Activated B cell treated with CpG ODN at 0.5 μM for 24 hours (primary cell): Measurements from ENCODE around the gene DNAH11. TPM values are rescaled to one million over a fixed set of nuclear protein-coding genes. Genes with fewer than 3 reads are reported as not detected.

ENCODE experiments used
- ATAC-seq: fragments of 200-7000 bp; cut with Tn5 transposase; one replicate; pipeline ENCODE4 v1.10.0; 2021; ENCODE audit warnings: low read depth, mild to moderate bottlenecking, moderate library complexity
- CTCF ChIA-PET: fragments of 350-600 bp; sonication (Branson Sonifier 250); formaldehyde crosslinking; loops from one replicate; lab custom pipeline; 2021; ENCODE audit warnings: antibody characterized with exemption; lab: Charles Lee
- POLR2A ChIA-PET: fragments of 350-600 bp; sonication (Branson Sonifier 250); formaldehyde crosslinking; loops from one replicate; lab custom pipeline; 2021; ENCODE audit warnings: antibody characterized with exemption; lab: Charles Lee
- DNase-seq: peaks from one replicate; pipeline ENCODE4 v3.0.0; 2022
- H3K27ac Mint-ChIP-seq: one replicate; pipeline ENCODE4 v1.8.0; 2020; ENCODE audit warnings: mixed read lengths
- H3K27me3 Mint-ChIP-seq: one replicate; pipeline ENCODE4 v1.8.0; 2021; ENCODE audit warnings: mixed read lengths
- H3K36me3 Mint-ChIP-seq: one replicate; pipeline ENCODE4 v1.8.0; 2021; ENCODE audit warnings: low read depth, mixed read lengths
- H3K4me1 Mint-ChIP-seq: one replicate; pipeline ENCODE4 v1.8.0; 2021; ENCODE audit warnings: mixed read lengths
- H3K4me3 Mint-ChIP-seq: one replicate; pipeline ENCODE4 v1.8.0; 2020; ENCODE audit warnings: mild to moderate bottlenecking, mixed read lengths
- H3K9me3 Mint-ChIP-seq: one replicate; pipeline ENCODE4 v1.8.0; 2020; ENCODE audit warnings: mixed read lengths
- intact Hi-C: fragments of 100-400 bp; cut with micrococcal nuclease; formaldehyde crosslinking; loops from one replicate; pipeline ENCODE4 v1.15.1; 2024
- total RNA-seq: library from RNA; stranded (reverse); gene quantifications from 2 replicates; pipeline ENCODE4 v1.2.3, GENCODE V29; 2022
- TF ChIP-seq, protein P1 (sequence below): fragments of 200-600 bp; IDR thresholded peaks from one replicate; pipeline ENCODE4 v1.8.0; 2022; ENCODE audit warnings: antibody characterized with exemption, mild to moderate bottlenecking

DNAH11 gene
- total RNA-seq, 1 donor from 2014 or later: not detected

GRCh38 chr7:21572331-21573313 is 29.8 kb downstream of the DNAH11 start:
- POLR2A ChIA-PET: no interaction called here
- CTCF ChIA-PET: interaction anchor here (1.1 kb wide), 1 partner anchor 429 kb away, joined by 4 read pairs; no protein-coding TSS in a partner anchor
- no peak for ATAC-seq
- H3K4me3 Mint-ChIP-seq: no peak overlapping the region
- H3K36me3 Mint-ChIP-seq: no peaks in the 10 kb centered on the region
- no peaks in the 10 kb centered on the region for H3K9me3 Mint-ChIP-seq
- H3K27me3 Mint-ChIP-seq: peaks cover 25% of the 10 kb centered on the region
- DNase-seq: no peak
- intact Hi-C loops: no loop called here
- TF ChIP-seq, protein P1, sequence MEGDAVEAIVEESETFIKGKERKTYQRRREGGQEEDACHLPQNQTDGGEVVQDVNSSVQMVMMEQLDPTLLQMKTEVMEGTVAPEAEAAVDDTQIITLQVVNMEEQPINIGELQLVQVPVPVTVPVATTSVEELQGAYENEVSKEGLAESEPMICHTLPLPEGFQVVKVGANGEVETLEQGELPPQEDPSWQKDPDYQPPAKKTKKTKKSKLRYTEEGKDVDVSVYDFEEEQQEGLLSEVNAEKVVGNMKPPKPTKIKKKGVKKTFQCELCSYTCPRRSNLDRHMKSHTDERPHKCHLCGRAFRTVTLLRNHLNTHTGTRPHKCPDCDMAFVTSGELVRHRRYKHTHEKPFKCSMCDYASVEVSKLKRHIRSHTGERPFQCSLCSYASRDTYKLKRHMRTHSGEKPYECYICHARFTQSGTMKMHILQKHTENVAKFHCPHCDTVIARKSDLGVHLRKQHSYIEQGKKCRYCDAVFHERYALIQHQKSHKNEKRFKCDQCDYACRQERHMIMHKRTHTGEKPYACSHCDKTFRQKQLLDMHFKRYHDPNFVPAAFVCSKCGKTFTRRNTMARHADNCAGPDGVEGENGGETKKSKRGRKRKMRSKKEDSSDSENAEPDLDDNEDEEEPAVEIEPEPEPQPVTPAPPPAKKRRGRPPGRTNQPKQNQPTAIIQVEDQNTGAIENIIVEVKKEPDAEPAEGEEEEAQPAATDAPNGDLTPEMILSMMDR: no peak
- H3K27ac Mint-ChIP-seq: no peak overlapping the region
- H3K4me1 Mint-ChIP-seq: no peaks in the 10 kb centered on the region

GRCh38 chr7:21579341-21580072 is 36.7 kb downstream of the DNAH11 start:
- POLR2A ChIA-PET: no interaction called here
- Mint-ChIP-seq H3K27me3 (peaks cover 11% of the 10 kb centered on the region), H3K9me3 (peaks cover 5% of the 10 kb centered on the region), H3K4me1 (no peaks in the 10 kb centered on the region), H3K4me3 (no peak overlapping the region), H3K27ac (no peak overlapping the region), H3K36me3 (no peaks in the 10 kb centered on the region)
- intact Hi-C loops: no loop called here
- DNase-seq (no peak), ATAC-seq (no peak)
- TF ChIP-seq, protein P1: no peak
- CTCF ChIA-PET: no interaction called here

GRCh38 chr7:21580073-21580521 is 37.3 kb downstream of the DNAH11 start:
- TF ChIP-seq, protein P1: no peak
- Mint-ChIP-seq H3K4me3 (no peak overlapping the region), H3K27me3 (peaks cover 9% of the 10 kb centered on the region), H3K36me3 (no peaks in the 10 kb centered on the region), H3K9me3 (peaks cover 5% of the 10 kb centered on the region), H3K4me1 (no peaks in the 10 kb centered on the region), H3K27ac (no peak overlapping the region)
- ATAC-seq: no peak
- intact Hi-C loops: no loop called here
- DNase-seq: no peak
- CTCF ChIA-PET: no interaction called here
- POLR2A ChIA-PET: no interaction called here

DNA sequence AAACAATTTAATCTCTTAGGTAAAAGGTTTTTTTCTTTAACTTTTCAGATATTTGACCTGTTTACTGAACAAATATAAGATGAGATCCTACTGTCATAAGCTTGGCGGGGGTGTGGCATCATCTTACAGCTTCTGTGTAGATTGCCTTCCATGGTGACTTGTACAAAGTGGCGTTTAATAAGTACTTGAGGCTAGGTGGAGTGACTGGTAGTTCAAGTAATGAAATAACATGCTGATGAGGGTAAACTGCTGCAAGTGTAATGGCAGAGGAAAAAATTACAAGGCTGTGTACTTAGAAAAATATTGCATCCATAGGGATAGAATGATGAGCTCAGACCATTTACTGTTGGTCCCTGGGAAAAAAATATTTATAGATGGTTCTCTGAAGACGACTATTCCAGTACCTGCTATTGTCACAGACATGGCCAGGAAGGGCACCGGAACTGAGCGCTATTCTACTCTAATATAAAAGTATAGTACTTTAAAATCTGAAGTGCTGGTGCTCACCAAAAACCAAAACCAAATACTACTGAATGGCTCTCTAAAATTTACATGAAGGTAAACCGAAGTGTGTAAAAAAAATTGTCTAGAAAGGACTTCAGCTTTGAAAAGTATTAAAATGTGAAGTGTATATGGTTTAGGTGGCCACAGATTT is 42.4 kb downstream of the DNAH11 start:
- peaks cover 2% of the 10 kb centered on the region for H3K4me1 Mint-ChIP-seq
- ChIA-PET CTCF (no interaction called here), POLR2A (no interaction called here)
- peaks cover 5% of the 10 kb centered on the region for H3K9me3 Mint-ChIP-seq
- H3K36me3 Mint-ChIP-seq: no peaks in the 10 kb centered on the region
- DNase-seq: no peak
- peaks cover 4% of the 10 kb centered on the region for H3K27me3 Mint-ChIP-seq
- TF ChIP-seq, protein P1: no peak
- no peak overlapping the region for H3K4me3 Mint-ChIP-seq
- H3K27ac Mint-ChIP-seq: no peak overlapping the region
- intact Hi-C loops: no loop called here
- ATAC-seq: no peak
